Lung microvascular endothelial cell (primary cell): Measurements from ENCODE around the gene PLD6. TPM values are rescaled to one million over a fixed set of nuclear protein-coding genes. Genes with fewer than 3 reads are reported as not detected.

Experiments used
- DNase-seq, 2 donors: peaks; one replicate each; pipeline versions ENCODE4 v3.0.0 to v3.0.0-alpha.2; 2010; ENCODE audit warnings: low read depth in 2 of 2
- total RNA-seq: library from RNA; depleted of rRNA; stranded (reverse); fragments of >200 nt; gene quantifications from 2 replicates; pipeline ENCODE4 v1.2.1, GENCODE V29; 2014

The PLD6 gene
- total RNA-seq, 1 donor from 2014 or later, result 2.8 TPM

- peak in 1 of 2 donors; percentile 48 for DNase-seq
Measured at GRCh38 chr17:17227608-17228520, 21.7 kb upstream of the PLD6 start.

DNA sequence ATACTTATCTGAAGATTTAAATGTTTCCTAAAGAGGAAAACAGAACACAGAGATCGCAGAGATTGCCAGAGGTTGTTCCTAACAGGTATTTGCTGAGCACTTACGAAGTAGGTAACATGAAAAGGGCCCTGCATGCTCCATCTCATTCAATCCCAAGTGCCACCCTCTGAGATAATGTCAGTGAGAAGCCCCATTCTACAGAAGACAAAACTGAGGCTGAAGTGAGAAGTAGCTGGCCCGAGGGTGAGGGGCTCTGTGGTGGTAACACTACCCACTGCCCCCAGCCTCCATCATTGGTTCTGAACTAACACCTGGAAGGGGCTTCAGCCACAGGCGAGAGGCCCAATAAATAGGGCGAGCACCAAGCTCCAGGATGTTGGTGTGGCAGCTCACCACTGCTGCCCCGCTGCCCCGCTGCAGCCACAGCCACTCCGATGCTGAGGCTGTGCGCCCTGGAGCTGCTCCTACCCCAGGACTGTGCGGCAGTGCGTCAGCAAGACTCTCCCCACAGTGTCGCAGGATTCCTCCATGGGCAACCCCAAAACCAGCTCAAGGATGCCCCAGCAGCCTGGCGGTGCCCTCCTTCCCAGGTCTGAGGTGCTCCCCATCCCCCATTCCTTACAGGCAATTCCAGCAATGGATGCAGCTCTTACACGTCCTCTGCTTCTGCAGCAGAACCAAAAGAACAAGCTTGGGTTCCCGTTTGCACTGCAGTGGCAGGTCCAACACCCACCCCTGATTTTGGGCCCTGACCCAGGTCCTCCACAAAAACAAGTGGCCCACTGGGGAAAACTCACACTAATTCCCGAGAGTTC, 20.5 kb upstream of the PLD6 start:
- no peak for DNase-seq

DNA sequence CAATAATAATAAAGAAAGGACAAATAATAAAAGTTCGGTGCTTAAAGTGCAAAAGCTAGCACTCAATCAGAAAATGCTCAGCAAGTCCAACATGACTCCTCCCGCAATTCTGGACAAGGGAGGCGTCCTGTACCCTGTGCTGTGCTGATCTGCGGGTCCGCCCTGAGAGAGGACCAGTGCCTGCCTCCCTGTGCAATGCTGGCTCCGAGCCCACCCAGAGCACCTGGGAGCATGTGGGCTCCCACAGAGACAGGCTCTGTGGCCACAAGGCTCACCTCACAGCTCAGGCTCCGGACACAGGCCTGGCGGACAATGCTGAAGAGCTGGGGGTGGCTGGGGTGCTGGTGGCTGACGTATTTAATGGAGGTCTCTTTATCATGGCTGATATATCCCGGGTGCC, 19.8 kb upstream of the PLD6 start:
- DNase-seq, result no peak

DNA sequence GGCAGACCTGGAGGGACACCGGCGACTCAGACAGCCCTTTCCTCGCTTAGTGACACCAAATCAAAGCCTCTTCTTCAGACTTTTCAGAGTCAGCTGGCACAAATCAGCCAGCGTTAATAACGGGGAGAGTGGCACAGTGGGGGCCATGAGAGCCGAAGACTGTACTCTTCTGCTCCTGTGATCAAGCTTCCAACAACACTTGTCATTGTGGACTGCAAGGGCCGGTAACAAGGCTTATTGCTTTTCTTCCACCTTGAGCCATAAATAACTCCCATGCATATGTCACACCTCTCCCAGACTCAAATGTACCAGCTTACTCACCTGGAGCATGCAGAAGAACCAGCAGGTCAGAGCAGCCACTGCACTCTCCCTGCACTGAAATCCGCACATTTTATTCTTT, 18.0 kb upstream of the PLD6 start:
- no peak for DNase-seq

- DNase-seq, result no peak
Measured at GRCh38 chr17:17223736-17224135, 17.6 kb upstream of the PLD6 start.

DNA sequence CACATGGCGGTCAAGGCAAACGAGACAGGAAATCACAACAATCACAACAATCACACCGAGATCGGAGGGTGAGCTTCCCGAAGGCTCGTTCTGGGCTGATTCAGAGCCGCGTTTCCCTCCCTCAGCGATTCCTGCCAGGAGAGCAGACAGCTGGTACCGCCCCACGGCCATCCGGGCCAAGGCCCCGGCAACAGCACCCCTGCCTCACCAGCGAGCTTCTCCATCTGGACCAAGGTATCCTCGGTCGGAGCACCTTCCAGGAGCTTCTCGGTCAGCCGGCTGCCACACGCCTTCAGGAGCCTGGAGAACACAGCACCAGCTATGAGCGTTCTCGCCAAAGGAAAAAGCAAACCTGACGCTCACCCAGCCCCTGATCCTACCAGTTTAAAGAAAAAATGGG, 15.2 kb upstream of the PLD6 start:
- no peak for DNase-seq

GRCh38 chr17:17220529-17220928, 14.4 kb upstream of the PLD6 start:
- no peak for DNase-seq

- no peak for DNase-seq
Measured at GRCh38 chr17:17217995-17218394, 11.9 kb upstream of the PLD6 start.

GRCh38 chr17:17216776-17217175, 10.6 kb upstream of the PLD6 start:
- DNase-seq, result no peak

DNA sequence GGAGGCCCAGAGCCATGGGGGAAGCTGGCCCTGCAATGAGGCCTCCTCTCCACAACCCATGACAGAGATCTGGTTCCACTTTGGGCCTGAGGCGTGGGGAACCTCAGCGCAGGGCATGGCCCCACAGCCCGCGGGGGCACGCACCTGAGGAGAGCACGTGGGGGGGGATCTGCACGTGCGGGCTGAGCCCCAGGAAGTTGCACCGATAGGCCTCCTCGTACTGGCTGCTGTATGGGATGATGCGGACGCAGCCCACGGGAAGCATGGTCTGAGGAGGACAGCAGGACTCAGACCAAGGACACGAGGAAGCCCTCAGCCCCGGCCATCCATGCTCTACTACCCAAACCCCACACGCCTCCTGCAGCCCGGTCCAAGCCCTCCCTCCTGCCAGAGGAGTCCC, 10.1 kb upstream of the PLD6 start:
- DNase-seq, result no peak

DNA sequence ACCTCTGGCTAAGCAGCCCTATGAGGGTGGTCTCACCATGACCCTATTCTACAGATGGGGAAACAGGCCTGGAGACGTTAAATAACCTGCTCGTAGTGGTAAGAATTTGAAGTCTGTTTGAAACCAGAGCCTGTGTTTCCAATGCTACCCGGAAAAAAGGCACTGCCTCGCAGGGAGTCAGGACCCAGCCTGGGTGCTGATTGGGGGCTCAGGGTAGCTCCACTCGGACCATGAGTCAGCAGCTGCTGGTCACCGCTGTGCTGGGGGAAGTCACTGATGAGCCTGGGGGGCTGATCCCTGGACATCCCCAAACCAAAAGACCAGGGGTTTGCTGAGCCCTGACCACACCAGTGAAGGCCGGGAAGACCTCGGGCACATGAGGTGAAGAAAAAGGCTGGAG, 9.4 kb upstream of the PLD6 start:
- DNase-seq, result no peak

DNA sequence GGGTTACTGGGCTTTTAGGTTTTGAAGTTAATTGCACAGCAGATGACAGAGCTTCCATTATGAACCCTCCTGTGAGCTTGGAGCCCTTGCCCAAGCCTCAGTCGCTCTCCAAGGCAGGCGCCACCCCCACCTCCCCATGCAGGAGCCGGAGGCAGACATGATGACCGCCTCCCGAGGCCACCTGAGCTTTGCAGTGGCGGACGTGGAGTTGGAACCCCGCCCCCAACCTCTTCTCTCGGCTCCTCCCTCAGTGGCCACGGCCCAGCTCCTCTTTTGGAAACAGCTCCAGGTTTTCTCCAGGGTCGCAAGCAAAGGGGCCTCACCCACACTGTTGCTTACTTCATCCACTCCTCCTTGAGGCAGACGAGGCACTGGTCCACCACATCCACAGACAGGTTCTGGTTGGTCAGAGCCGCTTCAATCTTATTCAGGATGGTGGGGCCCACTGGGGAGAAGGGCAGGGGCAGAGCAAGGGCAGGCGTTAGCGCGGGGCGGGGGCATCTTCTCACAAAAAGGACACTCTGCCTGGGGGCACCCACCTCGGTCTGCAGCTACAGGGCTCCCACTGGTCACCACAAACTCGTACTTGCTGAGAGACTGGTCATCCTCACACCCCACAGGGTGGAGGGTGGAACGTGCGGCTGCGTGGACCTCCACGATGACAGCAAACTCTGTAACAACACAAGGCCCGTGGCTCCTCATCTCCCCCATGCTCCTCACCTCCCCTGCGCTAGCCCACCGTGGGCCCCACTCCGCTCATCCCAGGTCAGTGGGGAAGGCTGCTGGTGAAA, 8.7 kb upstream of the PLD6 start:
- no peak for DNase-seq

DNA sequence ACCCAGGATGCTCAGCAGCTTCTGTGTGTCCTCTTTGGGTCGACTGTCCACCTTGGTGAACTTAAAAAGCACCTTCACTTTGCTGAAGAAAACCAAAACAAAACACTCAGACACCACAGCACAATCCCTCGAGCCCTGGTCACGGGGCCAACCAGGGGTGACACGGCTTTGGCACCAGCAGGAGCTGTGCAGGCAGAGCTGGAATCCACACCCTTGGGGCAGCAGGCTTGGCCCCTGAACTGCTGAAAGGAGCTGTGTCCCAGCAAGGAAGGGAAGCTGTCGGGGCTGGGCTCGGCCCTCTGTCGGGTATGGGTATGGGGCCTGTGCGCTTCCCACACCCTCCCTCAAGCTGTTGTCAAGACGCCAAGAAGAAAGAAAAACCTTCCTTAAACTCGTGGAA, 7.6 kb upstream of the PLD6 start:
- no peak for DNase-seq

DNA sequence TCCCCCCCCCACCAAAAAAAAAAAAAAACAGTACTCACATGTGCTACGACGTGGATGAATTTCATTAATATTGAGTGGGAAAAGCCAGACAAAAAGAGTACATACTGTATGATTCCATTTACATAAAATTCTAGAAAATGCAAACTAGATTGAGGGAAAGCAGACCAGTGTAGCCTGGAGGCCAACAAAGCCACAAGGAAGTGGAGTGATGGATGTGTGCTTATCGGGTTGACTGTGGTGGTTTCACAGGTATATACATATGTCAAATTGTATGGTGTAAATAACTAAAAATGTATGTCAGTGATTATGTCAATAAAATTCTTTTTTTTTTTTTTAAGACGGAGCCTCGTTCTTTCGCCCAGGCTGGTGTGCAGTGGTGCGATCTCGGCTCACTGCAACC, 1.9 kb upstream of the PLD6 start:
- DNase-seq, result no peak

DNA sequence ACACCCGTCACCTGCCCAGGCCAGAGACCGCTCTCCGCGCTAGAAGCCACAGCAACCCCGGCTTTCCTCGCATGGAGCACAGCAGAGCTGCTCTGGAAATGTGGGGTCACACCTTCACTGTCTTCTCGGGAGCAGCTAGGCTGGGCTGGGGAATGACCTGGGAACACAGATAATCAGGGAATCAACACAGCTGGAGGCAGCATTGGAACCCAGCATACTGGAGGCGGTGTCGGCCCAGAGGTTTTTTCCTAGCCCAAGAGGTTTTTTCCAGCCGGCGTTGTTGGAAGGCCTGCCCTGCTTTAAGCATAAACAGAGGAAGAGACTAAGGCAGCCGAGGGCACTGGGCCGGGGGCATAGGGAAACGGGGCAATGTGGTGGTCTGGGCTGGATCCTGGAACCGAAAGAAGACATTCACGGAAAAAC, 791 bp upstream of the PLD6 start:
- peak in 1 of 2 donors; percentile 32 for DNase-seq

DNA sequence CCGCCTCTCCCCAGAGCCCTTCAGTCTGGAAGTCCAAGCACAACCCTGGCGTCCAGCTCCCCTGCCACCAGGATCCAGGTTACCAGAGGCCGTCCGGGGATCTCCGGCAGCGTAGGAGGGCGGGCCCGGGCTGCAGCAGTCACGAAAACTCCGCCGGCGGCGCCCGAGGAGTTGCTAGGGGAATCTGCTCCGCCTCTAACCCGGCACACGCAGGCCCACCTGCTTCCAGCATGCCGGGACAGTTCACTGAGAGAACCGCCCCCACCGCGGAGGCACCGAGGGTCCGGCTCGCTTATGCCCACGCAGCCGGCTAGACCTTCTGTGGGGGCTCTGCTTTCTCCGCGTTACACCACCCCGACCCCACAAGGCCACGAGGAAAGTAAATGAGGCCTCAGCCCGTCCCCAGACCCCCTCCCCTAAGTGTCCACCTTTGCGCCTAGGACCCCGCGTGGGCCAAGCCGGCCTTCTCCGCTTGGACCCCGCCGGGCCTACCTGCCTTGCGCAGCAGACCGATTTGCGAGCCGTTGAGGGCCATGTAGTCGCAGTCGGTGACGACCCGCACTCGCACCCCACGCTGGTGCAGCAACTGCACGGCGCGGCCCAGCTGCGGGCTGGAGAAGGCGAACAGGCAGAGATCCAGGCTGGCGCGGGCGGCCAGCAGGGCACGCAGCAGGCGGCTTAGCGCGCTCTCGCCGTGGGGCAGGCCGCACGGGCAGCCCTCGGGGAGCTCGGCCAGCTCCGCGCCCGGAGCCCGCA, 587 bp downstream of the PLD6 start:
- DNase-seq, result peak; percentile 45 to 54

DNA sequence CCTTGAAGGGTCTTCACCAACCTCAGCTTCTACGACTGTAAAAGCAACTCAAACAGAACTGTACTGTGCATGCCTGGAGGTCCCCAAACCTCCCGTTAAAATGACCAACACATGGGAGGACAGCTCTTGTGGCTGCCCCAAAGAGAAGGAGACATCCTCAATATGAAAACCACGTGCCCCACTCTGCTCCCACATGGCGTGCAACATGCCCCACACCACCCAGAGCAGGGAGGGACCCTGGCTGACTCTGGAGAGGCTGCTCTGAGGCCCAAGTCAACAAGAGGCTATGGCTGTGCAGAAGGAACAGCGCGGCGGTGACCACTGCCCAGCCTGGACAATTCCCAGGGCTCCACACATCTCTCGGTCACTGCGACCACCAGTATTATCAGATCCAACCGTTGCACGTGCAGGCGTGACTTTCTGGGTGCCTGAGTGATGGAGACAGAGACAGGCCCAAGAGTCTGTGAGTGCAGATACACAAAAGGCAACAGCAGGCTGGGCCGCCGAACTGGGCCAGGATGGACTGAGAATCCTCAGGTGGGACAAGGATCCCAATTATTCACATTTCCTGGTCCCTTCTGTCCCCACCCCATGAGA, 1.4 kb downstream of the PLD6 start:
- no peak for DNase-seq

DNA sequence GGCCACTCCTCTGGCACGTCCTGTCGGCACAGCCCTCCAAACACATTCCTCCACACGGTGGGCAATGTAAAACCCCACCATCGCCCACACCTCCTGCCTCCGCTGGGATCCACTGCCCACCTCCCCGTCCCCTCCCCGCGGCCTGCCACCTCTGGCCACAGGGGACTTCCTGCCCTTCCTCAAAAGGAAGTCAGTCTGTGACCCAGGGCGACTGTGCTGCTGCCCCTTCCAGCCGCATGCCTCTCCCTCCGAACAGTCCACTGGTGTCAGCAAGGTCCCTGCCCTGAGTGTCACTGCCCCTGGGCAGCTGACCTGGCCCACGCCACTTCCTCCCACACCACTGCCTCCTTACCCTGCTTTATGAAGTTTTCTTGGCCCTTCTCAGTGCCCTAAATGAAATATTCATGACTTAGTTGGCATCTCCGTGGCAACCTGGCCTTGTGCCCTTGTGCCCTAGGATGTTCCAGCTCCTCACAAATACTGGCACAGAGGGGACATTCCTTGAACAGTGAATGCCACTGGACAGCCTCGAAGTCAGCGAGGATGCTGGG, 2.0 kb downstream of the PLD6 start:
- DNase-seq, result no peak

- no peak for DNase-seq
Measured at GRCh38 chr17:17203173-17203730, 2.9 kb downstream of the PLD6 start.

DNA sequence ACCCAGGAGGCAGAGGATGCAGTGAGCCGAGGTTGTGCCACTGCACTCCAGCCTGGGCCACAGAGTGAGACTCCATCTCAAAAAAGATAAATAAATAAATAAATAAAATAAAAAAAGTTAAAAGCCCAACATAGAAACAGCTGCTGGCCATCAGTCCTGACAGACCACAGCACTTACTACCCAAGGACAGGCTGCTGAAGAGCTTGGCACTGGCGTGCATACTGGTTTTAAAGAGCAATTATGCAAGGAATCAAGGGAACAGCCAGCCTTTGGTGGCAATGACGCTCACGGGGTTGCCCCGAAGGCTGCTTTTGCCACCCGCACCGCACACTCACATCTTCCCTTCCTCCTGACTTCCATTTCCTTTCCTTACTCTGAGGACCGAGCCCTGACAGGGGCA, 4.2 kb downstream of the PLD6 start:
- DNase-seq, result no peak
